Lower leg skin (tissue), 3 donors: ENCODE data around the gene TMEM256.

ENCODE experiments used
- POLR2A ChIP-seq, 2 donors: fragments of 450-650 bp; IDR thresholded peaks; one replicate each; pipeline ENCODE4 v1.6.1; 2016 to 2017; ENCODE audit warnings: antibody characterized with exemption in 2 of 2, mild to moderate bottlenecking in 1 of 2, moderate library complexity in 1 of 2
- TF ChIP-seq, protein P1 (sequence below), 3 donors: fragments of 450-650 bp; IDR thresholded peaks; one replicate each; pipeline ENCODE4 v1.5.1; 2016; ENCODE audit warnings: antibody characterized with exemption in 3 of 3, mild to moderate bottlenecking in 3 of 3, moderate library complexity in 2 of 3

DNA sequence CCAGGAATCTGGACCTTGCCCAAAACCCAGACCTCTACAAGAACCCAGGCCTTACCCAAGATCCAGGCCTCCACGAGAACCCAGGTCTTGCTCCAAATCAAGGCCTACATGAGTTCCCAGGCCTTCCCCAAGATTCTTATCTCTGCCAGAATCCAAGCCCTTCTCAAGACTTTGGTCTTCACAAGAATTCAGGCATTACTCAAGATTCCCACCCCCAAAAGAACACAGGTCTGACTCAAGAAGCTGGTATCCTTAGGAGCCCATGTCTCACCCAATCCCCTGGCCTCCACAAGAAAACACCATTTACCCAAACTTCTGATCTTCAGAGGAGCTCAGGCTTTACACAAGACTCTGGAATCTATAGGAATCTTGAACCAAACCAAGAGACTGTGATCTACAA, 27.3 kb upstream of the TMEM256 start:
- TF ChIP-seq POLR2A (IDR thresholded peaks at IDR 0.05): no peak
- TF ChIP-seq, protein P1, sequence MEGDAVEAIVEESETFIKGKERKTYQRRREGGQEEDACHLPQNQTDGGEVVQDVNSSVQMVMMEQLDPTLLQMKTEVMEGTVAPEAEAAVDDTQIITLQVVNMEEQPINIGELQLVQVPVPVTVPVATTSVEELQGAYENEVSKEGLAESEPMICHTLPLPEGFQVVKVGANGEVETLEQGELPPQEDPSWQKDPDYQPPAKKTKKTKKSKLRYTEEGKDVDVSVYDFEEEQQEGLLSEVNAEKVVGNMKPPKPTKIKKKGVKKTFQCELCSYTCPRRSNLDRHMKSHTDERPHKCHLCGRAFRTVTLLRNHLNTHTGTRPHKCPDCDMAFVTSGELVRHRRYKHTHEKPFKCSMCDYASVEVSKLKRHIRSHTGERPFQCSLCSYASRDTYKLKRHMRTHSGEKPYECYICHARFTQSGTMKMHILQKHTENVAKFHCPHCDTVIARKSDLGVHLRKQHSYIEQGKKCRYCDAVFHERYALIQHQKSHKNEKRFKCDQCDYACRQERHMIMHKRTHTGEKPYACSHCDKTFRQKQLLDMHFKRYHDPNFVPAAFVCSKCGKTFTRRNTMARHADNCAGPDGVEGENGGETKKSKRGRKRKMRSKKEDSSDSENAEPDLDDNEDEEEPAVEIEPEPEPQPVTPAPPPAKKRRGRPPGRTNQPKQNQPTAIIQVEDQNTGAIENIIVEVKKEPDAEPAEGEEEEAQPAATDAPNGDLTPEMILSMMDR (IDR thresholded peaks at IDR 0.05): no peak
